ENCODE data around the gene BMS1.
"Not testable (repeated sequence)": the region's sequence is repeated elsewhere in the genome, so short reads cannot be mapped to it uniquely, and the experiment has no call there.

BMS1 gene

DNA sequence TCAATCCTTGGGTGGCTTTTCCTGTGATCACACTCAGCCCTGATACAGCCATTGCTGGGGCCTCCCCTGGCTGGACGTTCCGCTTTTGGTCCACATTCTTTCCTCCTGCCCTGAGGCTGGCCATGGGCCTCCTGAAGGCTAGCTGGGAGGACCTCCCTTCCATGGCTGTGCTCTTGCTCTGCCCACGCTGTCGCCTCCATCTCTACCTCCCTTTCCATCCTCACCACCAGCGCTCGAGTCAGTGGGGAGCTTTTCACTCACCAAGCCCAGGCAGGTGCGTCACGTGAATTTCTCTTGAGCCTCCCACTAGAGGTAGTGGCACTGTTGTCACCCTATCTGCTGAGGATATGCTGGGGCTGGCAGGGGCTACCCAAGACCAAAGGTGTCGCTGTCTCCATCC lies 85.9 kb downstream of the BMS1 start:
- H3K36me3 ChIP-seq (ENCODE audit: control insufficient read depth in 4 of 4, insufficient read depth in 4 of 4, low read length in 3 of 4) = no peaks in the 10 kb centered on the region
- no peak for DNase-seq
- peaks cover 3 to 20% (median 14%) of the 10 kb centered on the region in 4 experiments for H3K4me1 ChIP-seq (ENCODE audit: control extremely low read depth in 1 of 4, control insufficient read depth in 4 of 4, insufficient read depth in 4 of 4, low read length in 3 of 4)
- H3K4me3 ChIP-seq (ENCODE audit: control insufficient read depth in 1 of 7, extremely low read depth in 1 of 7, insufficient read depth in 4 of 7, low read depth in 2 of 7, low read length in 6 of 7) = no peak overlapping the region
- WGBS (ENCODE audit: insufficient coverage) = 97% methylated on average over 9 of the region's 9 CpGs
- POLR2A ChIA-PET = no interaction called here
- H3K27ac ChIP-seq (ENCODE audit: insufficient read depth in 1 of 2, low read depth in 1 of 2, low read length in 2 of 2, poor library complexity in 1 of 2, severe bottlenecking in 2 of 2) = no peak overlapping the region
- CTCF ChIA-PET = interaction anchor here (1.0 to 2.9 kb wide), 7 partner anchors 9 to 235 kb away, joined by 3 to 17 read pairs (median 4); no protein-coding TSS in a partner anchor
- H3K9me3 ChIP-seq (ENCODE audit: control extremely low read depth in 1 of 5, control insufficient read depth in 4 of 5, insufficient read depth in 2 of 5, low read depth in 1 of 5, low read length in 4 of 5) = no peaks in the 10 kb centered on the region
- peaks cover 0 to 9% (median 0%) of the 10 kb centered on the region in 5 experiments for H3K27me3 ChIP-seq (replicated peaks in 2 of 5; ENCODE audit: control insufficient read depth in 4 of 5, insufficient read depth in 5 of 5, low read length in 4 of 5)

DNA sequence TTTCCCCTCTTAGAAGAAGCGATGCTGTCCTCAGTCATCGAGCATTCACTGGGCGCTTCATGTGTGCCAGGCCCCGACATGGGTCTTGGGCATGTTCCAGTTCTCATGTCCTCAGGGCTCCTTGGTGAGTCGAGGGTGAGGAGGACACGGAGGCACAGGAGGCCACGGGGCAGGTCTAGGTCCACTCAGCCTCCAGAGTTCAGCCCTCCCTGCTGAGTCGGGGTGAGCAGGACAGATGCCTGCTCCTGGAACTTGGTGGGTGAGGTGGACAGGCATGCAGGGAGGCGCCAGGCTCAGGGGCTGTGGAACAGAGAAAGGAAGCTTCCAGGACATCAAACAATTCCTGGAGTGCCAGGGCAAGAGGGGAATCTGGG lies 87.4 kb downstream of the BMS1 start:
- Histone ChIP-seq H3K36me3 (ENCODE audit: control insufficient read depth in 4 of 4, insufficient read depth in 4 of 4, low read length in 3 of 4) (no peaks in the 10 kb centered on the region), H3K27me3 (replicated peaks in 2 of 5; ENCODE audit: control insufficient read depth in 4 of 5, insufficient read depth in 5 of 5, low read length in 4 of 5) (peaks cover 0 to 9% (median 0%) of the 10 kb centered on the region in 5 experiments), H3K4me1 (ENCODE audit: control extremely low read depth in 1 of 4, control insufficient read depth in 4 of 4, insufficient read depth in 4 of 4, low read length in 3 of 4) (peaks cover 0 to 11% (median 9%) of the 10 kb centered on the region in 4 experiments), H3K27ac (ENCODE audit: insufficient read depth in 1 of 2, low read depth in 1 of 2, low read length in 2 of 2, poor library complexity in 1 of 2, severe bottlenecking in 2 of 2) (no peak overlapping the region), H3K4me3 (ENCODE audit: control insufficient read depth in 1 of 7, extremely low read depth in 1 of 7, insufficient read depth in 4 of 7, low read depth in 2 of 7, low read length in 6 of 7) (no peak overlapping the region), H3K9me3 (ENCODE audit: control extremely low read depth in 1 of 5, control insufficient read depth in 4 of 5, insufficient read depth in 2 of 5, low read depth in 1 of 5, low read length in 4 of 5) (no peaks in the 10 kb centered on the region)
- 100% methylated on average over 7 of the region's 9 CpGs for WGBS (ENCODE audit: insufficient coverage)
- ChIA-PET POLR2A (no interaction called here), CTCF (interaction anchor here (1.4 kb wide), 1 partner anchor 66 kb away, joined by 3 read pairs; no protein-coding TSS in a partner anchor)
- DNase-seq = no peak

- H3K9me3 ChIP-seq (ENCODE audit: control extremely low read depth in 1 of 5, control insufficient read depth in 4 of 5, insufficient read depth in 2 of 5, low read depth in 1 of 5, low read length in 4 of 5); POLR2A ChIA-PET; H3K4me1 ChIP-seq (ENCODE audit: control extremely low read depth in 1 of 4, control insufficient read depth in 4 of 4, insufficient read depth in 4 of 4, low read length in 3 of 4); DNase-seq; H3K4me3 ChIP-seq (ENCODE audit: control insufficient read depth in 1 of 7, extremely low read depth in 1 of 7, insufficient read depth in 4 of 7, low read depth in 2 of 7, low read length in 6 of 7); H3K27ac ChIP-seq (ENCODE audit: insufficient read depth in 1 of 2, low read depth in 1 of 2, low read length in 2 of 2, poor library complexity in 1 of 2, severe bottlenecking in 2 of 2); H3K36me3 ChIP-seq (ENCODE audit: control insufficient read depth in 4 of 4, insufficient read depth in 4 of 4, low read length in 3 of 4); H3K27me3 ChIP-seq (replicated peaks in 2 of 5; ENCODE audit: control insufficient read depth in 4 of 5, insufficient read depth in 5 of 5, low read length in 4 of 5): not testable (repeated sequence)
- 96% methylated on average over 10 of the region's 13 CpGs for WGBS (ENCODE audit: insufficient coverage)
- CTCF ChIA-PET = interaction anchor here (1.4 kb wide), 1 partner anchor 65 kb away, joined by 3 read pairs; no protein-coding TSS in a partner anchor
These were observed 88.6 kb downstream of the BMS1 start for GRCh38 chr10:42871138-42871641.

DNA sequence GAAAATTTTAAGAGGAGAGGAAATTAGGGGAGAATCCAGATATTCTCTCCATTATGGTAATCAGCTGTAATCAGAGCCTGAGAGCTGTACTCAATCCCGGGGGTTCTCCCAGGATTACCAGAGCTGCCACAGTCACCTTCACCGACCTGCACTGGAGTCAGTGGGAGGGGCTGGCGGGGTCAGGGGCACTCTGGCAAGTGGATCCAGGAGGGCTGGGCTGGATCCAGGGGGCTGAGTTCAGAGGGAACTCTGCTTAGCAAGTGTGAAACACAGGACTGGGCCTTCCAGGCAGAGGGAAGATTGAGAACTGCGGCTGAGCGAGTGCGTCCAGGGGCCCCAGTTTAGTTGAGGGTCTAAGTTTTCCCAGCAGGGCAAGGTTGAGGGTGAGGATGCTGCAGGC lies 89.2 kb downstream of the BMS1 start:
- H3K27ac ChIP-seq (ENCODE audit: insufficient read depth in 1 of 2, low read depth in 1 of 2, low read length in 2 of 2, poor library complexity in 1 of 2, severe bottlenecking in 2 of 2) = no peak overlapping the region
- DNase-seq = no peak
- H3K4me3 ChIP-seq (ENCODE audit: control insufficient read depth in 1 of 7, extremely low read depth in 1 of 7, insufficient read depth in 4 of 7, low read depth in 2 of 7, low read length in 6 of 7) = no peak overlapping the region
- H3K9me3 ChIP-seq (ENCODE audit: control extremely low read depth in 1 of 5, control insufficient read depth in 4 of 5, insufficient read depth in 2 of 5, low read depth in 1 of 5, low read length in 4 of 5) = no peaks in the 10 kb centered on the region
- 85% methylated on average over 6 of the region's 6 CpGs for WGBS (ENCODE audit: insufficient coverage)
- POLR2A ChIA-PET = no interaction called here
- H3K36me3 ChIP-seq (ENCODE audit: control insufficient read depth in 4 of 4, insufficient read depth in 4 of 4, low read length in 3 of 4) = no peaks in the 10 kb centered on the region
- CTCF ChIA-PET = no interaction called here
- peaks cover 0 to 3% (median 0%) of the 10 kb centered on the region in 5 experiments for H3K27me3 ChIP-seq (replicated peaks in 2 of 5; ENCODE audit: control insufficient read depth in 4 of 5, insufficient read depth in 5 of 5, low read length in 4 of 5)
- H3K4me1 ChIP-seq (ENCODE audit: control extremely low read depth in 1 of 4, control insufficient read depth in 4 of 4, insufficient read depth in 4 of 4, low read length in 3 of 4) = peaks cover 0 to under 1% (median under 1%) of the 10 kb centered on the region in 4 experiments

DNA sequence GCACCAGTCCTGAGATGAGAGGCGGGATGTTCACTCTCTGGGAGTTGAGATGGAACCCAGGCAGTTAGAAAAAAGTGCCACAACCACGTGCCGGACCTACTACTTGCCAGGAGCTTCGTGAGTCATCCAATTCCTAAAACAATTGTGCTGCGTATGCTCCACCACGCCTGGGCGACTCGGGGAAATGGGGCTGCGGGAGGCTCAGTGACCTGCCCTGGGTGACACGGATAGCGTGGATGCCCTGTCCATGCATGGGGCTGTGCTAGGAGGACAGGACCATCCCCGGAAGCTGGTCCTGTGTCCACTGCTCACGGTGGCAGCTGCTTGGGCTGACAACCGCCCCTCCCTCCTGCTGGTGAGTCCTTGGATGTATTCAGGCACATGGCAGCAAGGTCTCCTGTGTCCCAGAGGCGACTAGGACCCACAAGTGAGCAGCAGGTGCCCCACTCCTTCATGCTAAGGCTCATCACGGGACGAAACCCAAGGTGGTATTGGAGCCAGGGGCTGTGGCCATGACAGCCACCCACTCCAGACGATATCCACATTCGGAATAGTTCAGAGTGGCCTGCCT lies 90.4 kb downstream of the BMS1 start:
- ChIA-PET CTCF (no interaction called here), POLR2A (no interaction called here)
- Histone ChIP-seq H3K4me1 (ENCODE audit: control extremely low read depth in 1 of 4, control insufficient read depth in 4 of 4, insufficient read depth in 4 of 4, low read length in 3 of 4) (no peaks in the 10 kb centered on the region), H3K9me3 (ENCODE audit: control extremely low read depth in 1 of 5, control insufficient read depth in 4 of 5, insufficient read depth in 2 of 5, low read depth in 1 of 5, low read length in 4 of 5) (no peaks in the 10 kb centered on the region), H3K36me3 (ENCODE audit: control insufficient read depth in 4 of 4, insufficient read depth in 4 of 4, low read length in 3 of 4) (no peaks in the 10 kb centered on the region), H3K4me3 (ENCODE audit: control insufficient read depth in 1 of 7, extremely low read depth in 1 of 7, insufficient read depth in 4 of 7, low read depth in 2 of 7, low read length in 6 of 7) (no peak overlapping the region), H3K27me3 (replicated peaks in 2 of 5; ENCODE audit: control insufficient read depth in 4 of 5, insufficient read depth in 5 of 5, low read length in 4 of 5) (peaks cover 0 to 3% (median 0%) of the 10 kb centered on the region in 5 experiments), H3K27ac (ENCODE audit: insufficient read depth in 1 of 2, low read depth in 1 of 2, low read length in 2 of 2, poor library complexity in 1 of 2, severe bottlenecking in 2 of 2) (no peak overlapping the region)
- DNase-seq = no peak
- 92% methylated on average over 19 of the region's 19 CpGs for WGBS (ENCODE audit: insufficient coverage)

- H3K4me1 ChIP-seq (ENCODE audit: control extremely low read depth in 1 of 4, control insufficient read depth in 4 of 4, insufficient read depth in 4 of 4, low read length in 3 of 4) = no peaks in the 10 kb centered on the region
- no peaks in the 10 kb centered on the region for H3K9me3 ChIP-seq (ENCODE audit: control extremely low read depth in 1 of 5, control insufficient read depth in 4 of 5, insufficient read depth in 2 of 5, low read depth in 1 of 5, low read length in 4 of 5)
- H3K36me3 ChIP-seq (ENCODE audit: control insufficient read depth in 4 of 4, insufficient read depth in 4 of 4, low read length in 3 of 4) = no peaks in the 10 kb centered on the region
- H3K27ac ChIP-seq (ENCODE audit: insufficient read depth in 1 of 2, low read depth in 1 of 2, low read length in 2 of 2, poor library complexity in 1 of 2, severe bottlenecking in 2 of 2) = no peak overlapping the region
- POLR2A ChIA-PET = interaction anchor here (0.6 kb wide), 1 partner anchor 54 kb away, joined by 3 read pairs; no protein-coding TSS in a partner anchor
- 97% methylated on average over 15 of the region's 15 CpGs for WGBS (ENCODE audit: insufficient coverage)
- H3K27me3 ChIP-seq (replicated peaks in 2 of 5; ENCODE audit: control insufficient read depth in 4 of 5, insufficient read depth in 5 of 5, low read length in 4 of 5) = no peaks in the 10 kb centered on the region
- H3K4me3 ChIP-seq (ENCODE audit: control insufficient read depth in 1 of 7, extremely low read depth in 1 of 7, insufficient read depth in 4 of 7, low read depth in 2 of 7, low read length in 6 of 7) = no peak overlapping the region
- CTCF ChIA-PET = interaction anchor here (0.7 kb wide), 1 partner anchor 224 kb away, joined by 3 read pairs; no protein-coding TSS in a partner anchor
- DNase-seq = no peak
These were observed 92.3 kb downstream of the BMS1 start for GRCh38 chr10:42874713-42875387.

DNA sequence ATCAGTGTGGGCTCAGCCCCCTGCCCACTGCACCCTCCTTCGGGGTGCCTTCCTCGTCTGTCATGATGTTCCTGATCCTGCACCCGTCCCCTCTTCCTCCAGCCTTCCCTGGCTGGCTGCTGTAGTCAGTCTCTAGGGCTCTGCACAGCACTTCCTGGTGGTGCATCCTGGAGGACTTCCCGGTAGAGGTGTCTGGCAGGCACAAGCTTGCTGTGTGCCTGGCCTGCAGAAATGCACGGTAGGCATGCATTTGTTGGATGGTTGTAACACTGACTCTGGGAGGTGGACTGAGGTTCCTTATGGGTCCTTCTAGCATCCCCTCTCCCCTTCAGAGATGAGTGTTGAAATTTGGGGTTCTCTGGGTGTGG lies 92.8 kb downstream of the BMS1 start:
- no peaks in the 10 kb centered on the region for H3K36me3 ChIP-seq (ENCODE audit: control insufficient read depth in 4 of 4, insufficient read depth in 4 of 4, low read length in 3 of 4)
- no peaks in the 10 kb centered on the region for H3K27me3 ChIP-seq (replicated peaks in 2 of 5; ENCODE audit: control insufficient read depth in 4 of 5, insufficient read depth in 5 of 5, low read length in 4 of 5)
- no peaks in the 10 kb centered on the region for H3K9me3 ChIP-seq (ENCODE audit: control extremely low read depth in 1 of 5, control insufficient read depth in 4 of 5, insufficient read depth in 2 of 5, low read depth in 1 of 5, low read length in 4 of 5)
- ChIA-PET CTCF (interaction anchor here (0.7 kb wide), 1 partner anchor 223 kb away, joined by 3 read pairs; no protein-coding TSS in a partner anchor), POLR2A (interaction anchor here (0.6 kb wide), 1 partner anchor 53 kb away, joined by 3 read pairs; no protein-coding TSS in a partner anchor)
- no peak overlapping the region for H3K4me3 ChIP-seq (ENCODE audit: control insufficient read depth in 1 of 7, extremely low read depth in 1 of 7, insufficient read depth in 4 of 7, low read depth in 2 of 7, low read length in 6 of 7)
- no peak overlapping the region for H3K27ac ChIP-seq (ENCODE audit: insufficient read depth in 1 of 2, low read depth in 1 of 2, low read length in 2 of 2, poor library complexity in 1 of 2, severe bottlenecking in 2 of 2)
- H3K4me1 ChIP-seq (ENCODE audit: control extremely low read depth in 1 of 4, control insufficient read depth in 4 of 4, insufficient read depth in 4 of 4, low read length in 3 of 4) = no peaks in the 10 kb centered on the region
- WGBS (ENCODE audit: insufficient coverage) = 88% methylated on average over 5 of the region's 5 CpGs
- DNase-seq = no peak

Measured in common myeloid progenitor, CD34-positive (primary cell).